Epithelial cell of proximal tubule (primary cell): ENCODE data around the gene UBE2E1. TPM values are rescaled to one million over a fixed set of nuclear protein-coding genes. Genes with fewer than 3 reads are reported as not detected.

ENCODE experiments used
- DNase-seq: peaks from one replicate; pipeline ENCODE4 v3.0.0-alpha.2; 2011; ENCODE audit warnings: low read depth
- H3K4me3 ChIP-seq: 2 replicates; pipeline ENCODE4 v1.5.1; 2011; ENCODE audit warnings: low read depth, mild to moderate bottlenecking, low read length
- total RNA-seq: library from RNA; depleted of rRNA; stranded (reverse); fragments of >200 nt; gene quantifications from 2 replicates; pipeline ENCODE4 v1.2.3, GENCODE V29; 2015
- TF ChIP-seq, protein P1 (sequence below): conservative IDR thresholded peaks from 2 replicates; pipeline ENCODE4 v1.5.1; 2012; ENCODE audit warnings: low read depth, mild to moderate bottlenecking, low read length

The UBE2E1 gene
- total RNA-seq, 1 donor from 2014 or later = 76.7 TPM

DNA sequence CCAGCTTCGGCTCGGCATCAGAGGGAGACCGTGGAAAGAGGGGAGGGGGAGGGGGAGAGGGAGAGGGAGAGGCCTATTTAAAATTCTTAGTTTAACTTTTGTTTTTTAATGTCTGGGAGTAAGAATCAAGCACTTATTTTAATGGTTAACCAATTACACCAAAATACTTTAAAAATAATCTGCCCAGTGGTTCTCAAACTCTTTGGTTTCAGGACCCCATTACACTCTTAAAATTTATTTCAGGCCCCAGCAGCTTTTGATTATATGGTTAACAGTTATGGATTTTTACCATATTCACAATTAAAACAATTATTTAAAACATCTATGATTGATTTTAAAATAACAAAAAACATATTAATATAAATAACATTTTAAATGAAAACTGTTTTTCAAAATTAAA lies 66.6 kb downstream of the UBE2E1 start:
- DNase-seq = no peak
- TF ChIP-seq, protein P1, sequence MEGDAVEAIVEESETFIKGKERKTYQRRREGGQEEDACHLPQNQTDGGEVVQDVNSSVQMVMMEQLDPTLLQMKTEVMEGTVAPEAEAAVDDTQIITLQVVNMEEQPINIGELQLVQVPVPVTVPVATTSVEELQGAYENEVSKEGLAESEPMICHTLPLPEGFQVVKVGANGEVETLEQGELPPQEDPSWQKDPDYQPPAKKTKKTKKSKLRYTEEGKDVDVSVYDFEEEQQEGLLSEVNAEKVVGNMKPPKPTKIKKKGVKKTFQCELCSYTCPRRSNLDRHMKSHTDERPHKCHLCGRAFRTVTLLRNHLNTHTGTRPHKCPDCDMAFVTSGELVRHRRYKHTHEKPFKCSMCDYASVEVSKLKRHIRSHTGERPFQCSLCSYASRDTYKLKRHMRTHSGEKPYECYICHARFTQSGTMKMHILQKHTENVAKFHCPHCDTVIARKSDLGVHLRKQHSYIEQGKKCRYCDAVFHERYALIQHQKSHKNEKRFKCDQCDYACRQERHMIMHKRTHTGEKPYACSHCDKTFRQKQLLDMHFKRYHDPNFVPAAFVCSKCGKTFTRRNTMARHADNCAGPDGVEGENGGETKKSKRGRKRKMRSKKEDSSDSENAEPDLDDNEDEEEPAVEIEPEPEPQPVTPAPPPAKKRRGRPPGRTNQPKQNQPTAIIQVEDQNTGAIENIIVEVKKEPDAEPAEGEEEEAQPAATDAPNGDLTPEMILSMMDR = no peak
- no peak overlapping the region for H3K4me3 ChIP-seq

GRCh38 chr3:23873941-23874340 lies 68.2 kb downstream of the UBE2E1 start:
- TF ChIP-seq, protein P1 = no peak
- DNase-seq = no peak
- H3K4me3 ChIP-seq = no peak overlapping the region

DNA sequence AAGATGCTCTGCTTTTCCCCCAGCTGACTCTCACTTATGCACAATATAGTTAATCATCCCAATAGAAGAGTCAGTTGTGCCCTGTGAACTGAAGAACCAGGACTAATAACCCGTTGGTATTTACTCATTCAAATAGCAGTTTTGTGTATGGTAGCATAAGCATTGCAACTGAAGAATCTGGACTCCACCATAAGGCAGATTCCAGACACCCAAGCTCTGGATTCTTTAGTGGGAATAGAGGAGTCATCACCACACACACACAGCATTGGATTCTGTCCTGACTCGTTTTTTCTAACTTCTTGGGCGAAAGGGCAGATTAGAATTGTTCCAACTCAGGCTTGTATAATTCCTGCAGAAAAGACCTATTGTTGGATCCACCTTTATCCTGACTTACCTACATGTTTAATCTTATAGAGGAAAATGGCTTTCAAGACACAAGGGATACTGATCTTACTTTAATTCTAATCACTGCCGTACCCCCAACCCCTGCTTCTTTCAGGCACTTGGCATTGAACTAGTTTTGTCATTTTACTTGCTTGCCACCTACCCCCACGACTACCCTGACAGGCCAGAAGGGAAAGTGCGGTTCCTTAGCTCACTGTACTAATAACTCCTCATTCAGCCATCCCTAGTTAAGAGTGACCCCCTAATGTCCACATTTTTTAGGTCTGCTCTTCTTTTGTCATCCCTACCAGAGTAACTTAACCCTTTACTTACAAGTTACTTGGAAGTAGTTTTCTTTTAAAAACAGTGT lies 68.8 kb downstream of the UBE2E1 start:
- DNase-seq = no peak
- H3K4me3 ChIP-seq = no peak overlapping the region
- TF ChIP-seq, protein P1 = no peak

DNA sequence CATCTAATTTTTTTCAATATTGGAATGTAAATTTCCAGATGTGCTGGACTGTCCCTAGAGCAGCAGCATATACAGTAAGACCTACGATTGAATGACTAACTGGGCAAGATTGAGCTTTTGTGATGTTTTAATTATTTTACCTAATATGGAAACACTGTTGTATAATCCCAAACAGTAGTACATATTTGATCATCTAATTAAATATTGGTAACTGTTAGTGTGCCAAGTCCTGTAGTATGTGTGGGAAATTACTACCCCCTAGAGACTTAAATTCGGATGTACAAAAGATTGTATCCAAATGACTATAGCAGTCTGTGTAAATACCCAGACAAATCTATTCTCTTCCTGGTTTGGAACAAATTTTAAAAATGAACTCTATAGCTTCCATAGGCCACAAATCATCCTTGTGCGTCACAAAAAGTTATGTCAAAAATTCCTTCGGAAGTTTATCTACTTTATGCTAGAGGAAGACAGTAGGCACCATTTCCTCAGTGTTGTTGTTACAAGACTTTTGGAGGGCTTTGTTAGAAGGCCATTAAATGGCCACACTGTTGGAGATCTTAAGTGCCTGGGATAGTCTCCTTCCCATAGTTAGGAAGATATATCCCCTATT lies 69.5 kb downstream of the UBE2E1 start:
- TF ChIP-seq, protein P1 = no peak
- no peak overlapping the region for H3K4me3 ChIP-seq
- DNase-seq = no peak

- TF ChIP-seq, protein P1 = no peak
- DNase-seq = no peak
- H3K4me3 ChIP-seq = no peak overlapping the region
Measured at GRCh38 chr3:23876923-23877322, 71.2 kb downstream of the UBE2E1 start.

GRCh38 chr3:23877329-23877980 lies 71.7 kb downstream of the UBE2E1 start:
- TF ChIP-seq, protein P1 = no peak
- DNase-seq = peak; percentile 45
- no peak overlapping the region for H3K4me3 ChIP-seq
